Activated naive CD4-positive, alpha-beta T cell treated with anti-CD3 and anti-CD28 coated beads, Interleukin-2, amount 50 U/mL, for 24 hours (primary cell): ENCODE data around the gene MAP6.

Experiments
- H3K27ac Mint-ChIP-seq: one replicate; pipeline ENCODE4 v1.8.0; 2021; ENCODE audit warnings: mild to moderate bottlenecking, mixed read lengths
- H3K27me3 Mint-ChIP-seq: one replicate; pipeline ENCODE4 v1.8.0; 2021; ENCODE audit warnings: mixed read lengths
- H3K36me3 Mint-ChIP-seq: one replicate; pipeline ENCODE4 v1.8.0; 2021; ENCODE audit warnings: mixed read lengths
- H3K4me1 Mint-ChIP-seq: one replicate; pipeline ENCODE4 v1.8.0; 2021; ENCODE audit warnings: mixed read lengths
- H3K4me3 Mint-ChIP-seq: one replicate; pipeline ENCODE4 v1.8.0; 2021; ENCODE audit warnings: mild to moderate bottlenecking, mixed read lengths
- H3K9me3 Mint-ChIP-seq: one replicate; pipeline ENCODE4 v1.8.0; 2021; ENCODE audit warnings: mixed read lengths

MAP6 gene

DNA sequence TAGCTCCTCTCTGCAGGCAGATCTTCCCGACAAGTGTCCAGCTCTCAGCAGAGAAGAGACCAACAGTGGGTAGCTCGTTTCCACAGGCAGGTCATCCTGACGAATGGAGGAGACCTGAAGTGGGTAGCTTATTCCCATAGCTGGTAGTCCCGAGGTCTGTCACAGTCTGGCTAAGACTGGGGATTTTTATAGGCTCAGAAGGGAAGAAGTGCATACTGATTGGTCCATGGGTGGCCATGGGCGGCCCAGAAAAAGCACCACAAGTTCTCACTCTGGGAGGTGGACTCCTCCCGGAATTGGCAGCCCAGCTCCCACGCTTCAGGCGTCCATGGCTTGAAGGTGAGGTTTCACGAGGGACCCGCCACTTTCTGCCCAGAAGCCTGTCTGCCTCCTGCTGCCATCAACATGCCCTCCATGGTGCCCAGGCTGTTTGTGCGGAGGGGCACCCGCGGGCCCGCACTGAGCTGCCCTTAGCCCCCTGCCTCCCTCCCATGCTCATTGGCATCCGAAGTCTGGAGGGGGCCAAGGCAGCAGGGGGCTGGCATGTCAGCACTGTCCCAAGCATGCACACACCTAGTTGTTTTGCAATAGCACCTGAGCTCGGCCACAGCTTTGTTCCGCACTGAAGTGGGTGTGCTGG is 9.9 kb upstream of the MAP6 start:
- peaks cover 22% of the 10 kb centered on the region for H3K27me3 Mint-ChIP-seq
- no peaks in the 10 kb centered on the region for H3K4me1 Mint-ChIP-seq
- H3K27ac Mint-ChIP-seq, result no peak overlapping the region
- H3K9me3 Mint-ChIP-seq, result no peaks in the 10 kb centered on the region
- H3K4me3 Mint-ChIP-seq, result no peak overlapping the region
- no peaks in the 10 kb centered on the region for H3K36me3 Mint-ChIP-seq

DNA sequence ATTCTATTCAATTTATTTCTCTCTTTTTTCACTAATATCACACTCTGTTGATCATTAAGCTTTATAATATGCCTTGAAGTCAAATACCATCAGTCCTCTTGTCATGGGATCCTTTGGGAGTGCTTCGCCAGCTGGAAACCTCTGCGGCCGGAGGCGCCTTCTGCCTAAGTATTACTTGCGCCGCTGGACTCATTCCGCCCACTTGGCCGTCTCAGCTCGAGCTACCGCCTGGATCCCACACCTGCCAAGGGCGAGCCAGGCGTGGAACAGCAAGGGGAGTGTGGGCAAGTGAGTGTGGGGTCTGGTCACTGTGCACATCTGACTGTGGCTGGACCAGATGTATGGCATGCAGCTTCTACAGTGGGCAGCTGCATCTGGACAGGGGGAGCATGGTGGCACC is 9.1 kb upstream of the MAP6 start:
- Mint-ChIP-seq H3K9me3 (peaks cover under 1% of the 10 kb centered on the region), H3K4me1 (no peaks in the 10 kb centered on the region), H3K27me3 (peaks cover 20% of the 10 kb centered on the region), H3K4me3 (no peak overlapping the region), H3K36me3 (no peaks in the 10 kb centered on the region), H3K27ac (no peak overlapping the region)

DNA sequence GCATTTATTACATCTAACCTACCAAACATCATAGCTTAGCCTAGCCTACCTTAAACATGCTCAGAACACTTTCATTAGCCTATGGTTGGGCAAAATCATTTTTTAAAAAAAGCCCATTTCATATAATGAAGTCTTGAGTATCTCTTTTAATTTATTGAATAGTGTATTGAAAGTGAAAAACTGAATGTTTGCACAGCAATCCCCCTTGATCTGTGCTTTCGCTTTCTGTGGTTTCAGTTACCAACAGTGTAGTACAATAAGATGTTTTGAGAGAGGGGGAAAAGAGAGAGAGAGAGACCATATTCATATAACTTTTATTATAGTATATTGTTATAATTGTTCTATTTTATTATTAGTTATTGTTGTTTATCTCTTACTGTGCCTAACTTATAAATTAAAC is 8.4 kb upstream of the MAP6 start:
- H3K4me3 Mint-ChIP-seq, result no peak overlapping the region
- H3K27me3 Mint-ChIP-seq, result peaks cover 20% of the 10 kb centered on the region
- H3K4me1 Mint-ChIP-seq, result no peaks in the 10 kb centered on the region
- H3K36me3 Mint-ChIP-seq, result no peaks in the 10 kb centered on the region
- H3K27ac Mint-ChIP-seq, result no peak overlapping the region
- peaks cover 7% of the 10 kb centered on the region for H3K9me3 Mint-ChIP-seq

DNA sequence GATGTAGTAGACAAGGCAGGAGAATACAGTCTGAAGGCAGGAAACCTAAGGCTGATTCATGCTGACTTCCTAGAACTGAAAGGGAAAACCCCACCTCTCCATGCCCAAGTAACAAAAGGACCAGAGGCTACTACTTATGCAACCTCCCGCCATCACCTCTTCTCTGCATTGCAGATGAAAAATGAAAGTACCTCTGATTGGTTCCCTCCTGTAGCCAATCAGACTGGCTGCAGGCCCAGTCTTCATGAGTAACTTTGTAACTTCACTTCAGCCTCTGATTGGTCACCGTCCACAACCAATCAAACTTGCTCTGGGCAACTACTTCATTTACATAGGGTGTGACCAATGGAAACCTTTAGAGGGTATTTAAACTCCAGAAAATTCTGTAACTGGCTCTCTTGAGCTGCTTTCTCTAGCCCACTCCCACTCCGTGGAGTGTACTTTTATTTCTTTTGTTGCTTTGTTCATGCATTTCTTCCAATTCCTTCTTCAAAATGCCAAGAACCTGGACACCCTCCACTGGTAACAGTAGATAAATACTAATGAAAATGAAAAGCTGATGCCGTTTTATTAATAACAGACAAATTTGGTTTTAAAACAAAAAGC is 5.2 kb upstream of the MAP6 start:
- Mint-ChIP-seq H3K27me3 (peaks cover 30% of the 10 kb centered on the region), H3K4me3 (no peak overlapping the region), H3K9me3 (peaks cover 8% of the 10 kb centered on the region), H3K36me3 (no peaks in the 10 kb centered on the region), H3K27ac (no peak overlapping the region), H3K4me1 (no peaks in the 10 kb centered on the region)

DNA sequence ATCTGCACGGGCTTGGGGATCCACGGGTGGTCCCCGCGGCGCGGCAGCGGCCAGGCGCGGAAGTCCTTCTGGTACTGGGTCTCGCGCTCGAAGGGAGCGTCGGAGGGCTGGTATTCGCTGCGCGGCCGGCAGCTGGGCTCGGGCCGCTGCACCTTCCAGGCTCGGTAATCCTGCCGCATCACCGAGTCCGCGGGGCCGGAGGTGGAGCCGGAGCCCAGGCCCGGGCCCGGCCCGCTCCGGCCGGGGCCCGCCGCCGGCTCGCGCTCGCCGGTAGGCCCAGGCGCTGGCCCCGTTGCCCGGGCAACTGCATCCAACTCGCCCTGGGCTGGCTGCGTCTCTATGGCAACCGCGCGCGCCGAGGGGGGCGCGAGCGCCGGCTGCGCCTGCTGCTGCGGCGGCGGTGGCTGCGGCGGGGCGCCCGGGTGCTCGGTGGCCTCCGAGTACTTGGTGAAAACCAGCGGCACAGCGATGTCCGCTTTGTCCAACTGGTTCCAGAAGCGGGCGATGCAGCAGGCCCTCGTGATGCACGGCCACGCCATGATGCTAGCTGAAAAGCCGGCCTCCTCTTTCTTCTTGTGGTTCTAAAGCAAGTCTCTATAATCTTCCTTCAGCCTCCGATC is 897 bp downstream of the MAP6 start:
- Mint-ChIP-seq H3K27ac (no peak overlapping the region), H3K4me1 (peaks cover 10% of the 10 kb centered on the region)

DNA sequence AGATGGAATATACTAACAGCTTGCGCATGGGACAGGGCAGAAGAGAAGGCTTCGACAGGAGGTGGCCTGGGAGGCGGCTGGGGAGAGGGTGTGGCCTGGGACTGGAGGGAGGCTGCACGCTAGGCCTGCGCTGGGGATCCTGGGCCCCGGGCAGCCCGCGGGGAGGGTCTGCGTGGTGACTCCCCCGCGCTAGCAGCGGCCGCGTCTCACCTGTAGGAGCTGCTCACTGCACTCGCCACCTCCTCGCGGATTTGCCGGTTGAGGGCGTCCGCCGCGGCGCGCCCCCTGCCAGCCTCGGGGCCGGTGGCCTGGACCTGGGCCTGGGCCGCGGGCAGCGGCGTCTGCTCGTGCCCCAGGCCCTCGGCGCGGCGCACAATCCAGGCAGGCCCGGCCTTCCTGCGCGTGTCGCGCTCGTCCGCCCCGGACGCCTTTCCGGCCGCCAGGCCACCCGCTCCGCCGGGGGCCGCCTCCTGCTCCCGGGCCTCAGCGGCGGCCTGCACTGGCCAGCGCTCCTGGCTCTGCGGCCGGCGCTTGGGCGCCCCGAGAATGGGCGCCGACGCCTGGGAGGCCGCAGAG is 1.5 kb downstream of the MAP6 start:
- peaks cover 45% of the 10 kb centered on the region for H3K27me3 Mint-ChIP-seq
- peak overlapping the region; percentile 75 for H3K4me3 Mint-ChIP-seq
- H3K36me3 Mint-ChIP-seq, result no peaks in the 10 kb centered on the region

More for the DNA sequence above, 897 bp downstream of the MAP6 start:
- H3K27me3 Mint-ChIP-seq, result peaks cover 49% of the 10 kb centered on the region
- peaks cover 7% of the 10 kb centered on the region for H3K9me3 Mint-ChIP-seq
- peak overlapping the region; percentile 88 for H3K4me3 Mint-ChIP-seq
- H3K36me3 Mint-ChIP-seq, result no peaks in the 10 kb centered on the region

DNA sequence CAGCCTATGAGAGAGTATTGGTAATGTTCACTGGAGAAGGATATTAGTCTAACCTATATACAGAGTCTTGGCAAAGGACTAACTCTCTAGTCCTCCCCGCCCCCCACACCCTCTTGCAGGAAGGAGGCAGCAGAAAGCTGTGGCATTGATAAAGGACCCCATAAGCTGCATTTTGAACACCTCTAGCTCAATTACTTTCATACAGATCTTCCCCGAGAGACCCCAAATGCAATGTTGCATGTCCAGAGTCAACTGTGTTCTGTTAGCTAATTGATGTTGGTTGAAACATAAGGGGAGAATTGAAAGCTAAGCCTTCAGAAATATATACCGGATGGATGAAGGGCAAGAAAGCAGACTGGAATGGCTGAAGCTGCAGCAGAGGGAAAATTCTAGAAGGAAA is 2.8 kb downstream of the MAP6 start:
- Mint-ChIP-seq H3K4me1 (peaks cover 10% of the 10 kb centered on the region), H3K9me3 (no peaks in the 10 kb centered on the region), H3K36me3 (no peaks in the 10 kb centered on the region), H3K27ac (no peak overlapping the region), H3K27me3 (peaks cover 43% of the 10 kb centered on the region), H3K4me3 (no peak overlapping the region)

More for the DNA sequence above, 1.5 kb downstream of the MAP6 start:
- Mint-ChIP-seq H3K4me1 (peaks cover 10% of the 10 kb centered on the region), H3K27ac (no peak overlapping the region), H3K9me3 (peaks cover 1% of the 10 kb centered on the region)

DNA sequence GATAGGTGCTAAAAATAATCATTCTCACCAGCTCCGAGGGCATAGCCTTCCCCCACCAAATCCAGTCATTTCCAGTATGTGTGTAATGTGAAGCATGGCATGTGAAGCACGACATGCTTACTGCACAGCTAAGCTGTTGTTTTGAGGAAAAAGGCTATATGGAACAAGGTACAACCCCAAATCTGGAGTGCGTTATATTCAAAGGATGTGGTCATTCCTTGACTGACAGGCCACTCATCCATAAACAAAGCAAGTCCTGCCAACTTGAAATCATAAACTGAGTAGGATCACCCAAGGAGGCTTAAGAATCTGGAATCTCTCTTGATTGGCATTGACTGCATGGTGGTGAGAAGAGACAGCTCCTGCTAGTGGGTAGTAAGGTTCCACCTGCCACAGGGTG is 3.7 kb downstream of the MAP6 start:
- no peaks in the 10 kb centered on the region for H3K36me3 Mint-ChIP-seq
- H3K4me3 Mint-ChIP-seq, result no peak overlapping the region
- no peaks in the 10 kb centered on the region for H3K9me3 Mint-ChIP-seq
- peaks cover 40% of the 10 kb centered on the region for H3K27me3 Mint-ChIP-seq
- H3K27ac Mint-ChIP-seq, result no peak overlapping the region
- H3K4me1 Mint-ChIP-seq, result peaks cover 10% of the 10 kb centered on the region

DNA sequence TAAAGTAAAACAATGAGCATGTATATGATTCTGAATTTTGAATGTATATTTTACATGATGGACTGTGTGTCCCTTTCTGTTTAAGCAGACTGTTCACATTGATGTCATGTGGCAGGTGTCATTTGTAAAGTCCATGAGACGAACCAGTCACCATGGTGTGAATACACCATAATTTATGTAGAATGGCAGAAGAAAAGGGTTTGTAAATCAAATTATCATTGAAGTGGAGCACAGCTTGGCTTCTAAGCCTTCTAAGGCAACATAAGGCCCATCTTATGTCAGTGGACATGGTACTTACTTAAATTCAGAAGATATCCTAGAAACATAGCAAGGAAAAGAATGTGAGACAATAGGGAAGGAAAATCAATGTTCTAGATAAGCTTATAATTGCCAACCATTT is 4.4 kb downstream of the MAP6 start:
- Mint-ChIP-seq H3K4me3 (no peak overlapping the region), H3K4me1 (peaks cover 10% of the 10 kb centered on the region), H3K27me3 (peaks cover 39% of the 10 kb centered on the region), H3K36me3 (no peaks in the 10 kb centered on the region), H3K27ac (no peak overlapping the region), H3K9me3 (no peaks in the 10 kb centered on the region)

DNA sequence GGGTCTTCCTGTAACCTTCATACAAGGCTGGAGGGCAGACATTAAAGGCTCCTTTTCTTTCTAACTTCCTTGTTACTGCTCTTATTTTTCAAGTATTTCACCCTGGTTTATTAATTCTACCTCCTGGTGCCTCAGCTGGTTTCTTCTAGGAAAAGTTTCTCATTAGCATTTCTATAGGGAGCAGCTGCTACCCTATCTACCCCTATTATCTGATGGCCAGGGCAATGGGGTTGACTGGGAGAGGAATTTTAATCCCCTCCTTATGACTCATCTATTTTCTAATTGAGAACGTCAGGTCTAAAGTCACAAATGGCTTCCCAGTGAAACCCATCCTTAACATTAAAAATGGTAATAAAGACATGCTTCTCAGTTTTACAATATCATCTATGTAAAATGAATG is 5.0 kb downstream of the MAP6 start:
- Mint-ChIP-seq H3K4me1 (peaks cover 10% of the 10 kb centered on the region), H3K4me3 (no peak overlapping the region), H3K9me3 (no peaks in the 10 kb centered on the region), H3K27me3 (peaks cover 36% of the 10 kb centered on the region), H3K27ac (no peak overlapping the region), H3K36me3 (no peaks in the 10 kb centered on the region)

DNA sequence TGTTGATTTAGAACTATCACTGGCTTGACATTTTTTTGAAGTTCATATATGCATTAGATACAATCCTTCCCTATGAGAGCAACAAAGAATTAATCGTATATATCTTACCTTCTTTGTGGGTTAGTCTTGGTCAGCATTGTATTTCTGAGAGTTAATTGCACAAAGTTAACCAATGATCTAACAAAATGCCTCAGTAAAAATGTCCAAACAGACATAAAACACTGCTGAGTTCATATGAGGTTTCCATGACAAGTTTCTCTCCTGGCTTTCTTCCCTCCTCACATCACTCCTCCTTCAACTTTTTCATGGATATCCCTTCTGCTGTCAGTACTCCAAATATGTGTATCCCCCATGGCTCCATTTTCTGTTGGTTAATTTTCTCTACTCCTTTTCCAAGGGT is 9.0 kb downstream of the MAP6 start:
- peaks cover 19% of the 10 kb centered on the region for H3K27me3 Mint-ChIP-seq
- no peaks in the 10 kb centered on the region for H3K36me3 Mint-ChIP-seq
- H3K4me3 Mint-ChIP-seq, result no peak overlapping the region
- no peak overlapping the region for H3K27ac Mint-ChIP-seq
- no peaks in the 10 kb centered on the region for H3K9me3 Mint-ChIP-seq
- H3K4me1 Mint-ChIP-seq, result no peaks in the 10 kb centered on the region

DNA sequence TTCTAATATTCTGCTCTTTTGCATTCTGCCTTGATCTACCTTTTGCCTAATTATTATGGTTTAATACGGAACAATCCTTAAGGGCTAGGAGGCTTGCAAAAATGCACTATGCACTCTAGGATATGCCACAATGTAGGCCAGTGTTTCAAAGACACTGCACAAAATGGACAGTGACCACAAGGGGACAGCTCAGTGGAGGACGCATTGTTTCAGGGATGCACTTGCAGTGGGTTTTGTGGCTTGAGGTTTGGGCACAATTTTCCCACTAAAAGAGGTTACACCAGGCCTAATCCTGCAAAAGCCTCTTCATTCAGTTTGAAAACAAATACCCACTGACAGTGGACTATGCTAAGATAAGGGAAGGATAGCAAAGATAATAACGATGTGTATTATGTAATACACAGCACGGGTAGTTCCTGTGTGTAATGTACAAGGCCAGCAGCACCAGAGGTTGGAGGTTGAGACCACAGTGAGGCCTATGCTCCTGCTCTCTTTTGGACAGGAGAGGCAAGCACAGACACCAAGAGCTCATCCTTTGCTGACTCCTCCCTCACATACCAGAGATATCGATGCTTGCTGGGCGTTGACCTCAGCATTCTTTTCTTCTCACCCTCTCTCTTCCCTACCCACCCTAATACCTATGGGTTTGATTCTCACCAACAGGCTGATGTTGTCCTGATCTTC is 12.7 kb downstream of the MAP6 start:
- no peaks in the 10 kb centered on the region for H3K9me3 Mint-ChIP-seq
- H3K27me3 Mint-ChIP-seq, result peaks cover 7% of the 10 kb centered on the region
- no peak overlapping the region for H3K27ac Mint-ChIP-seq
- peaks cover 4% of the 10 kb centered on the region for H3K4me1 Mint-ChIP-seq
- H3K4me3 Mint-ChIP-seq, result no peak overlapping the region
- H3K36me3 Mint-ChIP-seq, result no peaks in the 10 kb centered on the region

DNA sequence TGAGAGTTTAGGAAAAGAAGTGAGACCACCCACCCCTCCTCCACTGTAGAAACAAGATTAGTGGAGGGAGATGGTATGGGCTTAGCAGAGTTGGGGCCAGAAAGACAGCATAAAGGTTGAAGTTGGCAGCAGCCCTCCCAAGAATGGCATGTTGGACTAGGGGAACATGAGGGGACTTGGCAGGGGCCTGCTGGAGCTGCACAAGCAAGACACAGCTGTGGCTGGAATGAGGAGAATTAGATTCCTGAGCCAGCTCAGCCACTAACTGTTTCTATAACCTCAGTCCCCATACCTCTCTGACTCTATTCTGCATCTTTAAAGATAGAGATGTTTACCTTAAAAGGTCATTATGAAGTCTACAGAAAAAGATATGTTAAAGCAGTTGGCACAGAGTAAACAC is 13.2 kb downstream of the MAP6 start:
- no peak overlapping the region for H3K4me3 Mint-ChIP-seq
- no peaks in the 10 kb centered on the region for H3K9me3 Mint-ChIP-seq
- H3K27ac Mint-ChIP-seq, result no peak overlapping the region
- H3K4me1 Mint-ChIP-seq, result peaks cover 4% of the 10 kb centered on the region
- peaks cover 7% of the 10 kb centered on the region for H3K27me3 Mint-ChIP-seq
- H3K36me3 Mint-ChIP-seq, result no peaks in the 10 kb centered on the region

DNA sequence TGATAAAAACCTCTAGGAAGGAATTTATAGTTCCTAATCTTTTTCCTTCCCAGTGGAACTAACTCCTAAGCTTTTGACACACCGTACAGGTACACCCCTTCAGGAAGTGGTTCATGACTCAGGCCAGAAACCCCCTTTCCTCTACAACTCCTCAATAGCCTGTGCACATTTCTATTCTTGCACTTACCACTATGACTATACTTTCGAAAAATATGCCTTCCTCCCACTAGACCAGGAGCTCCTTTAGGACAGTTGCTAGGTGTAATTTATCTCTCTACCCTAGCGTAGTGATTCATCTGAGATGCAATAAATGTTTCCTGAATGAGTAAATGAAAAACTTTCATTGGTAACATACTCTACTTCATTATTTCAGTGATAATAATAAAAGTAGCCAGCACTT is 14.5 kb downstream of the MAP6 start:
- Mint-ChIP-seq H3K36me3 (no peaks in the 10 kb centered on the region), H3K27ac (no peak overlapping the region), H3K27me3 (no peaks in the 10 kb centered on the region), H3K4me1 (peaks cover 4% of the 10 kb centered on the region), H3K4me3 (no peak overlapping the region), H3K9me3 (no peaks in the 10 kb centered on the region)

DNA sequence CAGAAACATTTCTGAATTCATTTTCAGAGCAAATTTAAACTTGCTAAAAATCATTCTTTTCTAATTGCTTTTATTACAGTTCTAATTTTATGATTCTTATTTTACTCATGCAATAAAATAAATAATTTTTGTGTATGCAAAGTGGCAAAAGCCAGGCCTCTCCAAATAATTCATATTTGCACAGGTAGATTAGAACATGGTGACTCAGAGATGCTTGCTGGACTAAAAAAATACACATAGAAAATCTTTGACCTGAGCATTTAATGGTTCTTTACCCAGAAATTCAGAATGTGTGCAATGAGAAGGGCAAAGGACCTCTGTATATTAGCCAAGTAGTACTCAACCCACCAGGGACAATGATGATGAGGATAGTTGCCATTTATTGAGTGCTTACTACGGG is 15.3 kb downstream of the MAP6 start:
- Mint-ChIP-seq H3K36me3 (no peaks in the 10 kb centered on the region), H3K27me3 (no peaks in the 10 kb centered on the region), H3K27ac (no peak overlapping the region), H3K4me1 (peaks cover 4% of the 10 kb centered on the region), H3K9me3 (no peaks in the 10 kb centered on the region), H3K4me3 (no peak overlapping the region)

DNA sequence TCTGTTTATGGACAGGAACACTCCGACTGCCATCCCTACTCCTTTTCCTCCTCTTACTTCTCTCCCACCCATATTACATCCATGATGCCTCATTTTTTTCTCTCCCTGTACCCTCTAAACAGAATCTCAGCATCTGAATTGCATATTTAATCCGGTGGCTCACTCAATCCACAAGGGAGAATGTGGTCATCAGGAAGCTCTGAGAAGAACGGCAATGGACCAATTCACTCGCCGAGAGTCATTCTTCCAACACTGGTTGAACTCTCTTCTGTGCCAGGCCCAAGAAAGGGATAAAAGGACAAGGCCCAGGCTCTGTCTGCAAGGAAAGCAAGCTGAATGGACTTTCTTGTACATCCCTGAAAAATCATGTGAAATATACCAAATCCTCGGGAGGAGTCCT is 15.9 kb downstream of the MAP6 start:
- H3K27me3 Mint-ChIP-seq, result no peaks in the 10 kb centered on the region
- no peaks in the 10 kb centered on the region for H3K36me3 Mint-ChIP-seq
- no peaks in the 10 kb centered on the region for H3K9me3 Mint-ChIP-seq
- no peak overlapping the region for H3K27ac Mint-ChIP-seq
- no peak overlapping the region for H3K4me3 Mint-ChIP-seq
- peaks cover 4% of the 10 kb centered on the region for H3K4me1 Mint-ChIP-seq
